Parathyroid adenoma (tissue), 2 donors: ENCODE data around the gene MYO18B.

Source experiments
- H2AFZ ChIP-seq: fragments of 300-600 bp; sonication (generic); one replicate; pipeline ENCODE4 v1.7.0; 2017; ENCODE audit warnings: antibody characterized with exemption, mild to moderate bottlenecking
- H3K27ac ChIP-seq: fragments of 300-600 bp; sonication (generic); one replicate; pipeline ENCODE4 v1.7.0; 2017
- H3K27me3 ChIP-seq: fragments of 300-600 bp; sonication (generic); one replicate; pipeline ENCODE4 v1.7.0; 2017; ENCODE audit warnings: low read length; ENCODE audit not compliant: control insufficient read depth, insufficient read depth
- H3K36me3 ChIP-seq: fragments of 300-600 bp; sonication (generic); one replicate; pipeline ENCODE4 v1.7.0; 2017; ENCODE audit warnings: low read length; ENCODE audit not compliant: control insufficient read depth, insufficient read depth
- H3K4me1 ChIP-seq: fragments of 300-600 bp; sonication (generic); one replicate; pipeline ENCODE4 v1.7.0; 2017; ENCODE audit warnings: control low read depth
- H3K4me2 ChIP-seq: fragments of 300-600 bp; sonication (generic); one replicate; pipeline ENCODE4 v1.7.0; 2017; ENCODE audit warnings: low read length
- H3K4me3 ChIP-seq: fragments of 300-600 bp; sonication (generic); one replicate; pipeline ENCODE4 v1.7.0; 2017; ENCODE audit warnings: low read depth, low read length
- H3K79me2 ChIP-seq: fragments of 300-600 bp; sonication (generic); one replicate; pipeline ENCODE4 v1.7.0; 2017; ENCODE audit warnings: control low read depth
- H3K9ac ChIP-seq: fragments of 300-600 bp; sonication (generic); one replicate; pipeline ENCODE4 v1.7.0; 2017; ENCODE audit warnings: mild to moderate bottlenecking
- H3K9me3 ChIP-seq: fragments of 300-600 bp; sonication (generic); one replicate; pipeline ENCODE4 v1.7.0; 2017; ENCODE audit warnings: low read length; ENCODE audit not compliant: control insufficient read depth
- CTCF ChIP-seq: fragments of 300-600 bp; sonication (generic); IDR thresholded peaks from one replicate; pipeline ENCODE4 v1.7.0; 2017; ENCODE audit warnings: antibody characterized with exemption, mild to moderate bottlenecking
- donor health status: primary hyperparathyroidism.

Gene MYO18B

GRCh38 chr22:25876871-25877270 is 134.9 kb downstream of the MYO18B start:
- TF ChIP-seq CTCF: no peak
- H3K27ac ChIP-seq: no peak overlapping the region
- no peaks in the 10 kb centered on the region for H3K79me2 ChIP-seq
- H2AFZ ChIP-seq: no peak overlapping the region
- H3K4me2 ChIP-seq: no peak overlapping the region
- H3K4me1 ChIP-seq: no peaks in the 10 kb centered on the region
- no peak overlapping the region for H3K4me3 ChIP-seq
- H3K36me3 ChIP-seq: no peaks in the 10 kb centered on the region
- no peaks in the 10 kb centered on the region for H3K27me3 ChIP-seq
- H3K9ac ChIP-seq: no peak overlapping the region
- no peaks in the 10 kb centered on the region for H3K9me3 ChIP-seq

DNA sequence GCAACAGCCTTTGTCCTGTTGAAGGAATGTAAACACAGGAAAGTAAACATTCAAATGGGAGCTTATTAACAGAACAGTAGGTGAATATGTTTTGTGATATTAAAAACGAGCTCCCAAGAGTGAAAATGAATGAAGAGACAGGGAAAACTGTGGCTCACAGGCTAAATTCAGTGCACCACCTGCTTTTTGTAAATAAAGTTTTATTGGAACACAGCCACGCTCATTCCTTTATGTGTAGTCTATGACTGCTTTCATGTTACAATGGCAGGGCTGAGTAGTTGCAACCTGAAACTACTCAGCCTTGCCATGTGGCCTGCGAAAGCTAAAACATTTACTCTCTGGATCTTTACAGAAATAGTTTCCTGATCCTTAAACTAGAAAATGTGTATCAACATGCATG is 136.9 kb downstream of the MYO18B start:
- Histone ChIP-seq H3K36me3 (no peaks in the 10 kb centered on the region), H3K4me3 (no peak overlapping the region), H3K9ac (no peak overlapping the region), H3K79me2 (no peaks in the 10 kb centered on the region), H3K9me3 (no peaks in the 10 kb centered on the region), H3K4me2 (no peak overlapping the region), H3K4me1 (no peaks in the 10 kb centered on the region), H3K27me3 (no peaks in the 10 kb centered on the region), H2AFZ (no peak overlapping the region), H3K27ac (no peak overlapping the region)
- TF ChIP-seq CTCF: no peak

GRCh38 chr22:25880524-25880923 is 138.5 kb downstream of the MYO18B start:
- Histone ChIP-seq H3K9ac (no peak overlapping the region), H2AFZ (no peak overlapping the region), H3K4me3 (no peak overlapping the region), H3K9me3 (no peaks in the 10 kb centered on the region), H3K27me3 (no peaks in the 10 kb centered on the region), H3K4me1 (no peaks in the 10 kb centered on the region), H3K36me3 (no peaks in the 10 kb centered on the region), H3K27ac (no peak overlapping the region), H3K4me2 (no peak overlapping the region), H3K79me2 (no peaks in the 10 kb centered on the region)
- no peak for TF ChIP-seq CTCF

- Histone ChIP-seq H3K36me3 (no peaks in the 10 kb centered on the region), H3K79me2 (no peaks in the 10 kb centered on the region), H2AFZ (no peak overlapping the region), H3K4me2 (no peak overlapping the region), H3K9ac (no peak overlapping the region), H3K9me3 (no peaks in the 10 kb centered on the region), H3K4me1 (no peaks in the 10 kb centered on the region), H3K4me3 (no peak overlapping the region), H3K27ac (no peak overlapping the region), H3K27me3 (no peaks in the 10 kb centered on the region)
- TF ChIP-seq CTCF: no peak
These were observed 139.3 kb downstream of the MYO18B start for GRCh38 chr22:25881210-25881755.

DNA sequence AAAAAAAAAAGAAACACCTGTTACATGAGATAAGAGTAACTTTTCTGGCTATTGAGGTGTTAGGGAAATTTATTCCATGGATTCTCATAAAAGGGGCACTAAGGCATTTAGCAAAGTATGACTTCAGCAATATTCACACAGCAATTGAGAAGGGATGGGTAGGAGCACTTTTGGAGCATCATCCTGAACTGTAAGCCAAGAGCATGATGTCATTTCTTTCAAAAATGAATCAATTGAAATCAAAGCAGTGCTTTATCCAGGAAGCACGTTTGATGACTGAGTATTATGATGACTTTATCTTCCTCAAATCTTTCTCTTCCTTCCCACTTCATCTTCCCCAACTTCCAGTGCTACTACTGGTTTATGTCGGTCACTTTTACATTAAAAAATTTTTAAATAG is 140.4 kb downstream of the MYO18B start:
- Histone ChIP-seq H3K9me3 (no peaks in the 10 kb centered on the region), H2AFZ (no peak overlapping the region), H3K4me3 (no peak overlapping the region), H3K27me3 (no peaks in the 10 kb centered on the region), H3K79me2 (no peaks in the 10 kb centered on the region), H3K9ac (no peak overlapping the region), H3K36me3 (no peaks in the 10 kb centered on the region), H3K4me1 (no peaks in the 10 kb centered on the region), H3K4me2 (no peak overlapping the region), H3K27ac (no peak overlapping the region)
- no peak for TF ChIP-seq CTCF
